Measurements from ENCODE around the gene DLGAP3. TPM values are rescaled to one million over a fixed set of nuclear protein-coding genes. Genes with fewer than 3 reads are reported as not detected.
A peak's percentile ranks its signal among the peaks of the same experiment; 100 is the strongest.

The DLGAP3 gene
- total and polyA plus RNA-seq, 2 of the 13 experiments (the other 11 are each of a cell fraction or from before 2014, with no cell fraction given): 0.03 to 0.04 TPM

- TF ChIP-seq HOXA7 (CRISPR knock-in tag; IDR thresholded peaks at IDR 0.05) (no peak), ARNT (IDR thresholded peaks at IDR 0.05) (no peak), ZBTB26 (CRISPR knock-in tag; IDR thresholded peaks at IDR 0.05; ENCODE audit: borderline replicate concordance) (no peak), SMARCE1 (IDR thresholded peaks at IDR 0.05; ENCODE audit: borderline replicate concordance) (no peak), CREB3 (CRISPR knock-in tag; IDR thresholded peaks at IDR 0.05) (no peak), ZNF296 (CRISPR knock-in tag; conservative IDR thresholded peaks at IDR 0.05) (no peak), ZNF281 (CRISPR knock-in tag; IDR thresholded peaks at IDR 0.05; ENCODE audit: borderline replicate concordance) (peak; percentile 42; the same call in 1 of the 2 replicates), ZNF569 (CRISPR knock-in tag; IDR thresholded peaks at IDR 0.05; ENCODE audit: borderline replicate concordance) (no peak), RNF219 (CRISPR knock-in tag; IDR thresholded peaks at IDR 0.05) (0 out of 2 replicates have a peak, but pooled peaks have one; percentile 41), CC2D1A (CRISPR knock-in tag; IDR thresholded peaks at IDR 0.05) (peak; percentile 59; the same call in 1 of the 2 replicates), ZSCAN5A (CRISPR knock-in tag; IDR thresholded peaks at IDR 0.05; ENCODE audit: borderline replicate concordance) (no peak), ELF3 (CRISPR knock-in tag; IDR thresholded peaks at IDR 0.05) (peak; percentile 77), ZNF724P (CRISPR knock-in tag; IDR thresholded peaks at IDR 0.05; ENCODE audit: borderline replicate concordance) (peak; percentile 72; the same call in 1 of the 2 replicates), ZZZ3 (CRISPR knock-in tag; IDR thresholded peaks at IDR 0.05; ENCODE audit: borderline replicate concordance) (peak; percentile 97)
Measured at GRCh38 chr1:34859446-34860200, 69.8 kb downstream of the DLGAP3 start, which contains the start of gene SMIM12 (continued).

All from HepG2 (cell line).